MM.1S (cell line): ENCODE measurements around the gene LTBP1.

Source experiments
- DNase-seq: peaks from one replicate; pipeline ENCODE4 v3.0.0-alpha.2; 2015
- H2AFZ ChIP-seq: fragments of 300-600 bp; sonication (generic); 2 replicates; pipeline ENCODE4 v1.6.0; 2016; ENCODE audit warnings: antibody characterized with exemption, low read length
- H3F3A ChIP-seq: fragments of 300-600 bp; sonication (generic); 2 replicates; pipeline ENCODE4 v1.6.1; 2016; ENCODE audit warnings: mild to moderate bottlenecking, antibody characterized with exemption, low read length, moderate library complexity, mixed read lengths; ENCODE audit not compliant: insufficient read depth
- H3K27ac ChIP-seq: fragments of 300-600 bp; sonication (generic); 2 replicates; pipeline ENCODE4 v1.5.1; 2016; ENCODE audit warnings: mild to moderate bottlenecking, low read length
- H3K27me3 ChIP-seq: fragments of 300-600 bp; sonication (generic); replicated peaks from 2 replicates; pipeline ENCODE4 v1.6.0; 2016; ENCODE audit warnings: low read length; ENCODE audit not compliant: insufficient read depth
- H3K36me3 ChIP-seq: fragments of 300-600 bp; sonication (generic); replicated peaks from 2 replicates; pipeline ENCODE4 v1.6.1; 2016; ENCODE audit warnings: mild to moderate bottlenecking, low read length, mixed read lengths; ENCODE audit not compliant: insufficient read depth
- H3K4me1 ChIP-seq: fragments of 300-600 bp; sonication (generic); 2 replicates; pipeline ENCODE4 v1.6.1; 2016; ENCODE audit warnings: low read length, mixed read lengths
- H3K4me2 ChIP-seq: fragments of 300-600 bp; sonication (generic); 2 replicates; pipeline ENCODE4 v1.6.0; 2016; ENCODE audit warnings: low read depth, low read length
- H3K4me3 ChIP-seq: fragments of 300-600 bp; sonication (generic); 2 replicates; pipeline ENCODE4 v1.5.1; 2016; ENCODE audit warnings: low read length, mixed read lengths
- H3K79me2 ChIP-seq: fragments of 300-600 bp; sonication (generic); 2 replicates; pipeline ENCODE4 v1.6.1; 2016; ENCODE audit warnings: mixed run types, low read length, mixed read lengths
- H3K9ac ChIP-seq: fragments of 300-600 bp; sonication (generic); 2 replicates; pipeline ENCODE4 v1.6.1; 2016; ENCODE audit warnings: low read length, mixed read lengths
- H3K9me2 ChIP-seq: fragments of 300-600 bp; sonication (generic); replicated peaks from 2 replicates; pipeline ENCODE4 v1.6.1; 2016; ENCODE audit warnings: mild to moderate bottlenecking, low read length, mixed read lengths; ENCODE audit not compliant: insufficient read depth
- H3K9me3 ChIP-seq: fragments of 300-600 bp; sonication (generic); replicated peaks from 2 replicates; pipeline ENCODE4 v1.6.1; 2016; ENCODE audit warnings: mild to moderate bottlenecking, low read length, mixed read lengths; ENCODE audit not compliant: insufficient read depth
- H4K20me1 ChIP-seq: fragments of 300-600 bp; sonication (generic); 2 replicates; pipeline ENCODE4 v1.6.1; 2016; ENCODE audit warnings: mild to moderate bottlenecking, low read length, moderate library complexity, mixed read lengths; ENCODE audit not compliant: insufficient read depth
- CTCF ChIP-seq: fragments of 300-600 bp; sonication (generic); IDR thresholded peaks from 2 replicates; pipeline ENCODE4 v1.5.1; 2016; ENCODE audit warnings: antibody characterized with exemption, low read length, mixed read lengths
- EZH2 ChIP-seq: fragments of 300-600 bp; sonication (generic); optimal IDR thresholded peaks from 2 replicates; pipeline ENCODE3; 2017; ENCODE audit warnings: low read depth, mild to moderate bottlenecking, antibody characterized with exemption, low read length, mixed read lengths
- EZH2phosphoT487 ChIP-seq: fragments of 300-600 bp; sonication (generic); IDR thresholded peaks from 2 replicates; pipeline ENCODE4 v1.6.1; 2018; ENCODE audit warnings: antibody characterized with exemption, low read length

The LTBP1 gene

GRCh38 chr2:32904074-32904473 is 42.7 kb upstream of the LTBP1 start:
- no peaks in the 10 kb centered on the region for H3F3A ChIP-seq
- no peak overlapping the region for H3K9ac ChIP-seq
- H3K4me3 ChIP-seq, result no peak overlapping the region
- no peak overlapping the region for H3K4me2 ChIP-seq
- no peaks in the 10 kb centered on the region for H3K9me3 ChIP-seq
- no peaks in the 10 kb centered on the region for H4K20me1 ChIP-seq
- no peak overlapping the region for H2AFZ ChIP-seq
- H3K79me2 ChIP-seq, result no peaks in the 10 kb centered on the region
- peaks cover 13% of the 10 kb centered on the region; the same call in 1 of the 2 replicates for H3K4me1 ChIP-seq
- H3K36me3 ChIP-seq, result no peaks in the 10 kb centered on the region
- H3K27ac ChIP-seq, result no peak overlapping the region
- no peak for DNase-seq
- TF ChIP-seq EZH2phosphoT487, result no peak
- no peak for TF ChIP-seq EZH2
- no peak for TF ChIP-seq CTCF
- no peaks in the 10 kb centered on the region for H3K27me3 ChIP-seq
- no peaks in the 10 kb centered on the region for H3K9me2 ChIP-seq

GRCh38 chr2:32904751-32905150 is 42.0 kb upstream of the LTBP1 start:
- H3K9me3 ChIP-seq, result no peaks in the 10 kb centered on the region
- H3K4me1 ChIP-seq, result peaks cover 13% of the 10 kb centered on the region; the same call in 1 of the 2 replicates
- no peaks in the 10 kb centered on the region for H3K27me3 ChIP-seq
- H3F3A ChIP-seq, result no peaks in the 10 kb centered on the region
- H3K27ac ChIP-seq, result no peak overlapping the region
- H3K9me2 ChIP-seq, result no peaks in the 10 kb centered on the region
- no peak for DNase-seq
- no peak for TF ChIP-seq EZH2
- TF ChIP-seq EZH2phosphoT487, result no peak
- no peak for TF ChIP-seq CTCF
- no peak overlapping the region for H2AFZ ChIP-seq
- no peaks in the 10 kb centered on the region for H3K36me3 ChIP-seq
- H3K9ac ChIP-seq, result no peak overlapping the region
- H4K20me1 ChIP-seq, result no peaks in the 10 kb centered on the region
- H3K4me3 ChIP-seq, result no peak overlapping the region
- no peak overlapping the region for H3K4me2 ChIP-seq
- no peaks in the 10 kb centered on the region for H3K79me2 ChIP-seq

- Histone ChIP-seq H3K27me3 (no peaks in the 10 kb centered on the region), H3F3A (no peaks in the 10 kb centered on the region), H3K4me1 (peaks cover 15% of the 10 kb centered on the region; the same call in 1 of the 2 replicates), H3K79me2 (no peaks in the 10 kb centered on the region), H3K9me3 (no peaks in the 10 kb centered on the region), H3K9me2 (no peaks in the 10 kb centered on the region), H2AFZ (0 out of 2 replicates have a peak overlapping the region, but pooled peaks have one; percentile 17), H3K4me3 (no peak overlapping the region), H3K4me2 (peak overlapping the region; percentile 25; the same call in 1 of the 2 replicates), H3K9ac (no peak overlapping the region), H3K36me3 (no peaks in the 10 kb centered on the region), H3K27ac (peak overlapping the region; percentile 12; the same call in 1 of the 2 replicates), H4K20me1 (no peaks in the 10 kb centered on the region)
- peak; percentile 13 for DNase-seq
- no peak for TF ChIP-seq CTCF
- no peak for TF ChIP-seq EZH2phosphoT487
- TF ChIP-seq EZH2, result no peak
These were observed 41.5 kb upstream of the LTBP1 start for GRCh38 chr2:32905270-32905669.
